Measurements from ENCODE around the gene ACADVL.
A peak's percentile ranks its signal among the peaks of the same experiment; 100 is the strongest.

ACADVL gene

DNA sequence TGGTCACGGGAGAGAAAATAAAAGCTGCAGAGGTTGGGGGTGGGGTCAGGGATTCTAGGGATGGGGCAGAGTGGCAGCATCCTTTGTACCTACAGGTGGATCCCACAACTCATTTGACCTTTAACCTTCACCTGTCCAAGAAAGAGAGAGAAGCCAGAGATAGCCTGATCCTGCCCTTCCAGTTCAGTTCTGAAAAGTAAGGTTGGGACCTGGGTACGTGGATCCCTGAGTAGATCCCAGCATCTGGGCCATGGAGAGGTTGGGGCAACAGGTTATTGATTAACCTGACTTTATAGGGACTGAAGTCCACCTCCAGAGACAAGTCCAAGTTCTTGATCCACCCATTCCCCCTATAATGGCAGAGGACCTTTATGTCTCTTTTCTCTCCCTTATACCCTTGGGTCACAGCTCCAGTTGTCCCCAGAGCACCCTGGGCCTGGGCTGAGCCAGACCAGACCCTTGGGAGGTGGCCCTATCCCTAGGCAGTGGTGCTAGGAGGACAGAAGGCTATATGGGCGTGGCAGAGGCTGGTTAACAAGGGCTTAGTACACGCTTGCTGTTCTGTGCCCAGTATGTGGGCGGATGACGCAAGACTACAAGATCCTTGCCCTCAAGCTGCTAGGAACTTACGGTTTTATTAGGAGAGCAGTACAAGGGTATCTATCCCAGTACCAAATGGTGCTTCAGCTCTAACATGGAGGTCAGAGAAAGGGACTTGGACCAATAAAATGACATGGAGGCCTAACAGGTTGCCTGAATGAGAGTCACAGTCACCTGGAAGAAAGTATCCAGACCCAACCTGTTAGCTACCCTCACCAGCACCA lies 39.2 kb downstream of the ACADVL start:
- Mint-ChIP-seq H3K27ac (no peak overlapping the region), H3K4me3 (no peak overlapping the region), H3K9me3 (no peaks in the 10 kb centered on the region), H3K27me3 (peaks cover 20% of the 10 kb centered on the region), H3K4me1 (ENCODE audit: low read depth) (peaks cover 42% of the 10 kb centered on the region), H3K36me3 (ENCODE audit: low read depth) (peaks cover 59% of the 10 kb centered on the region)
- no peak for DNase-seq

DNA sequence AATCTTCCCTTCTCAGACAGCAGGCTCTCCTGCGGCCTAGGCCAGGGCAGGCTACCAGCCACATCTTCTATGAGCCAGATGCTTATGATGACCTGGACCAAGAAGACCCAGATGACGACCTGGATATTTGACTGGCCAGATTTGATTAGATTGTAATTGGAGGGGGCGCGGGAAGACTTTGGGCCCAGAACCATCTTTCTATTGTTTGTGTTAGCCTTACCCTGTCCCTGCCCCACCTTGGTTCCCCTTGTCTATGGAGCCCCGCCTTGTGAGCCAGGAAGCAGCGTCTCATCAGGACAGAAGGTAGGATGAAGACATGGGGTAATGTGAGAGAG lies 39.8 kb downstream of the ACADVL start:
- peaks cover 26% of the 10 kb centered on the region for H3K27me3 Mint-ChIP-seq
- no peak overlapping the region for H3K4me3 Mint-ChIP-seq
- H3K9me3 Mint-ChIP-seq: no peaks in the 10 kb centered on the region
- DNase-seq: no peak
- peaks cover 39% of the 10 kb centered on the region for H3K4me1 Mint-ChIP-seq (ENCODE audit: low read depth)
- H3K27ac Mint-ChIP-seq: no peak overlapping the region
- H3K36me3 Mint-ChIP-seq (ENCODE audit: low read depth): peaks cover 54% of the 10 kb centered on the region

DNA sequence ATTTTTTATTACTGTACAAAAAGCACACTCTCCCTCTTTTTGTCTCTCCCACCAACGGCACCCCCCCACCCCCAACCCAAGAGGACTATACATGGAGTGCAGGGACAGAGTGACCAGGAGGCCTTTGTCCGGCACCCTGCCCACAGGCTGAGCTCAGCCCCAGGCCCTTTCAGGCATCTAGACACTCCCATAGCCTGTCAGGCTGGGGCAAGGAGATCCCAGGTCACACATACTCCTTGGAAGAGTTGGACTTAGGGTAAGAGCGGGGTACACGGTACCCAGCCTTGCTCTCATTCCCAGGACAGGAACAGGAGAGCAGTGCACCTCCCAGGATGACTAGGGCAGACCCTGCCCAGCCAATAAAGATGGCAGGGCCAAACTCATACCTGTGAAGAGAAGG lies 40.4 kb downstream of the ACADVL start:
- H3K36me3 Mint-ChIP-seq (ENCODE audit: low read depth): peaks cover 47% of the 10 kb centered on the region
- H3K27ac Mint-ChIP-seq: peak overlapping the region; percentile 14
- H3K4me3 Mint-ChIP-seq: peak overlapping the region; percentile 18
- H3K27me3 Mint-ChIP-seq: peaks cover 26% of the 10 kb centered on the region
- no peaks in the 10 kb centered on the region for H3K9me3 Mint-ChIP-seq
- peaks cover 36% of the 10 kb centered on the region for H3K4me1 Mint-ChIP-seq (ENCODE audit: low read depth)
- DNase-seq: no peak

DNA sequence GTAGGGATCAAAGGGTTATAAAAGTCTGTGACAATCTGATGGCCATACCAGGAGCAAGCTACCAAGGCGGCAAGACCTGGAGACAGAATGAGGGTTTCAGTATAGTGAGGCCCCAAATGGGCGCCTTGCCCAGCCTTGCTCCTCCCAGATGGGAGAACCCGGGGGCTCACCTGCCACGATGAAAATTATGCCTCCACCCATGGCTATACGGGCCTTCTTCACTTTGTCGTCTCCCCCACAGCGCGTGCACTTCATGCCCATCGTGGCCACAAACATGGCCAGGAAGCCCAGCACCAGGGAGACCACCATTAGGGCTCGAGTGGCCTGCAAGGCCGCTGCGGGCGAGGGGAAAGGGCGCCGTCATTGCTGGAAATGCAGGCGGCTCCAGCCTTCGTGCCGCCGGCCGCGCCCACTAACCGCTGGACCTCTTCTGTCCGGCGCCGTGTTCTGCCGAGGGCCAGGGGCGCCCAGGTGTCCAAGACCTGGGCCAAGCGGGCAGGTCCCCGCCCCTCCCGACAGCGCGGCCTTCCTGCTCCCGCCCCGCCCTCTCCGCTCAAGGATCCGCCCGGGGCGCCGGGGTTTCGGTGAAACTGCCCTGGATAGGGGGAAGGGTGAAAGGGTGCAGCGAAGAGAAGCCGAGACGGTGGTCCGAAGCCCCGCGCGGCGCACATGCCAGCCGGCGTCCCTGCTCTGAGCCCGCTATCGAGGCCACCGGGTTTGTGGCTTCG lies 41.1 kb downstream of the ACADVL start:
- Mint-ChIP-seq H3K4me3 (peak overlapping the region; percentile 51), H3K9me3 (no peaks in the 10 kb centered on the region), H3K27me3 (peaks cover 26% of the 10 kb centered on the region), H3K4me1 (ENCODE audit: low read depth) (peaks cover 36% of the 10 kb centered on the region), H3K36me3 (ENCODE audit: low read depth) (peaks cover 41% of the 10 kb centered on the region), H3K27ac (peak overlapping the region; percentile 52)
- peak; percentile 42 for DNase-seq

DNA sequence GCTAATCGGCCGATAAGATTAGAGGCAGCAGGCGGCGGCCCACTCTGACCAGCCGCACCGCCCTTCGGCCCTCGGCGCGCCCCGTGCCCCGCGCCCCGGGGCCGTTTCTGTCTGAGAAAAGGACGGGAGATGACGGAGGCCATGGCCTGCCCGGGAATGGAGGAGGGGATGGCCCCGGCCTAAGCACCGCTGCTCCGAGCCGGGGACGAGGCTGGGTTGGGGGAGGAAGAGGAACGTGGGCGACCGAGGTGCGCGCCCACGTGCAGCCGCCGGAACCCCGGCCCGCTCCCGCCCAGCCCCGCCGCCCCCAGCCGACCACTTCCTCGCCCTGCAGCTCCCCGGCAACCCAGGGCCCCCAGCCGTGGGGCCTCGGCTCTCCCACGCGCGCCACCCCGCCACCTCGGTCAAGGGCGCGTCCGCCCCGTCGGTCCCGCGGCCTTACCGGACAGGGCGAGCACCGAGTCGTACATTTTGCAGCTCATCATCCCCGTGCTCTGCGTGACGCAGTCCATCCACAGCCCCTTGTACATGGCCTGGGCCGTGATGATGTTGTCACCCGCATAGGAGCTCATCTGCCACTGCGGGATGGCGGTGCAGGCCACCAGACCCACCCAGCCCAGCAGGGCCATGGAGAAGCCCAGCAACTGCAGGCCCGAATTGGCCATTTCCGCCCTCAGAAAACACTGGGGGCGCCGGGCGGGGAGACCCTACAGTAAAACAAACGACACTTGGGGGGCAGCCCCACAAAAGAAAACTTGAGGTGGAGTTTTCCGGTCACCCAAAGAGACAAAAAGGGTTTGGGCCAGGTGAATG lies 41.8 kb downstream of the ACADVL start:
- peaks cover 33% of the 10 kb centered on the region for H3K36me3 Mint-ChIP-seq (ENCODE audit: low read depth)
- H3K9me3 Mint-ChIP-seq: no peaks in the 10 kb centered on the region
- H3K27ac Mint-ChIP-seq: peak overlapping the region; percentile 52
- H3K4me3 Mint-ChIP-seq: peak overlapping the region; percentile 56
- peak; percentile 67 for DNase-seq
- peaks cover 26% of the 10 kb centered on the region for H3K27me3 Mint-ChIP-seq
- peaks cover 36% of the 10 kb centered on the region for H3K4me1 Mint-ChIP-seq (ENCODE audit: low read depth)

DNA sequence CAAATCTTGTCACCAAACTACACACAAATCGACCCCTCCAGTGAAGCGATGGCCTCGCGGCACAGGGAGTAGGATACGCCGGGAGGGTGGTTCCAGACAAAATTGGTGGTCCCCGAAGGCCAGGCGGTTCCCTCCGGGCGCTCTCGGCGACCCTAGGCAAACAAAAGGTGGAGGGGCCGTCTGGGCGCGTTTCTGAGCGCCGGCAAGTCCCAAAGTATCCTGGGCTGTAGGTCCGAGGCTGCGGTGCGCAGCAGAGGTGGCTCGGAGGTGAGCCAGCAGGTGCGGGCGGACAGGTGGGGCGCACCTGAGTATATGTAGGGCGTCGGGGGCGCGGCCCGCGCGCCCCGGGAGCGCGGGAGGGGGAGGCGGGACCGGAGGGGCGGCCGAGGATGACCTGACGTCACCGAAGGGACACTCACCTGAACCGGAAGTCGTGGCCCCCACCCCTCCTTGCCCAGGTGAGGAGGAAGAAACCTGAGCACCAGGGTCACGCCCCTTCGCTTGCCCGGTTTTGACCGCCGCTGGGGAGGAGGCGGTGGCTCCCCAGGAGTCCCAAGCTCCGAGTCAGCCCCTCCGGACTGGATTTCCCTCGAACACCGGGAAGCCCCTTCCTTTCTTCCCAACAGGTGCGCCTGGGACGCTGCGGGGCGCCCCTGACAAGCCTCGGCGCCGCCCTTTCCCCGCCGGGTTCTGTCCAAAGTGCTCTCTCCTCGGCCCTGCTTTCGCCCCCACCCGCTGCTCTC lies 42.6 kb downstream of the ACADVL start, which contains the start of gene CLDN7:
TSS of gene CLDN7 (minus strand) at position 287 of the 743 bp plus-strand sequence. CDS start 435 bp downstream, outside the sequence.
- Mint-ChIP-seq H3K4me3 (peak within 1 kb of the TSS; percentile 59), H3K9me3 (no peaks in the 10 kb centered on the region), H3K27me3 (peaks cover 28% of the 10 kb centered on the region), H3K36me3 (ENCODE audit: low read depth) (peaks cover 25% of the 10 kb centered on the region), H3K27ac (peak within 1 kb of the TSS; percentile 50), H3K4me1 (ENCODE audit: low read depth) (peaks cover 36% of the 10 kb centered on the region)
- no peak for DNase-seq

DNA sequence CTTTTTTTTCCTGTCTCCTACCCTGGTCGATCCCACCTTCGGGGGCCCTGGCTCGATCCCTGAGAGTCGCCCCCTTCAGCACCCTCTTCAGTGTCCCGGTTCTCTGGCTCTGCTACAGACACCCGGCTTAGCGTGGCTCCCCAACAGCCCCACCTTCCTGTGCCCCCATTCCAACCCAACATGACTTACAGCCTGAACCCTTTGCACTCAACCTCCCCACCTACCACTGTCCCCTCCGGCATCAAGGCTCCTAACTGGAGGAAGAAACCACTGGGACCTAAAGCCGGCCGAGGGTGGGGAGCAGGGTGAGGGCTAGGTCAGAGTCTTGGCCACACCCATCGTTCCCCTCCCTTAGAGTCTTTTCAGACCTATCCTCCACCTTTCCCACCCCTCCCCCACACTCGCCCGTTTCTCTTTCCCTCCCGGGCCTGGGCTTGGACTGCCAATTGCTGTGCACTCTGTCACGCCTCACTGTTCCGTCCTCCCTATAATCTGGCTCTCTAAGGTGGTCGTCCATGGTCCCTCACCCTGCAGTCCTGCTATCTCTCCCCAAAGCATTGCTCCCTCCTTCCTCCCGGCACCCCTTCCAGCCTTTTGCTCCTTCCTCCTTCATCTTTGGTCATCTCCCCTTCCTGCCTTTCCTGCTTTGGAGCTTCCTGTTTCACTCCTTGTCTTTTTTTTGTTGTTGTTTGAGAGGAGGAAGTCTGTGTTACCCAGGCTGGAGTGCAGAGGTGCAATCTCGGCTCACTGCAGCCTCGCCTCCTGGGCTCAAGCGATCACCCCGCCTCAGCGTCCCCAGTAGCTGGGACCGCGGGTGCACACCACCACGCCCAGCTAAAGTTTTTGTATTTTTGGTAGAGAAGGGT lies 43.4 kb downstream of the ACADVL start:
- Mint-ChIP-seq H3K27ac (peak overlapping the region; percentile 30), H3K27me3 (peaks cover 28% of the 10 kb centered on the region), H3K9me3 (no peaks in the 10 kb centered on the region), H3K36me3 (ENCODE audit: low read depth) (peaks cover 19% of the 10 kb centered on the region), H3K4me3 (peak overlapping the region; percentile 59), H3K4me1 (ENCODE audit: low read depth) (peaks cover 36% of the 10 kb centered on the region)
- peak; percentile 52 for DNase-seq

DNA sequence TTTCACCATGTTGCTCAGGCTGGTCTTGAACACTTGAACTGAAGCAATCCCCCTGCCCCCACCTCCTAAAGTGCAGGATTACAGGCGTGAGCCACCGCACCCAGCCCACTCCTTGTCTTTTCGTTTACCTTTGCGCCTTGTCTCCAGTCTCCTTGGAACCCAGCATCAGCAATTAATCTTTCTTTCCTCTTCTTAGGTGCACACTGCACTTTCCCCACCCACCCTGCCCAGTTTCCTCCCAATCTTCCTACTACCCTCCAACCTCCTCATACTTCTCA lies 44.0 kb downstream of the ACADVL start:
- DNase-seq: no peak
- Mint-ChIP-seq H3K9me3 (no peaks in the 10 kb centered on the region), H3K36me3 (ENCODE audit: low read depth) (peaks cover 14% of the 10 kb centered on the region), H3K27ac (no peak overlapping the region), H3K4me3 (no peak overlapping the region), H3K27me3 (peaks cover 28% of the 10 kb centered on the region), H3K4me1 (ENCODE audit: low read depth) (peaks cover 36% of the 10 kb centered on the region)

DNA sequence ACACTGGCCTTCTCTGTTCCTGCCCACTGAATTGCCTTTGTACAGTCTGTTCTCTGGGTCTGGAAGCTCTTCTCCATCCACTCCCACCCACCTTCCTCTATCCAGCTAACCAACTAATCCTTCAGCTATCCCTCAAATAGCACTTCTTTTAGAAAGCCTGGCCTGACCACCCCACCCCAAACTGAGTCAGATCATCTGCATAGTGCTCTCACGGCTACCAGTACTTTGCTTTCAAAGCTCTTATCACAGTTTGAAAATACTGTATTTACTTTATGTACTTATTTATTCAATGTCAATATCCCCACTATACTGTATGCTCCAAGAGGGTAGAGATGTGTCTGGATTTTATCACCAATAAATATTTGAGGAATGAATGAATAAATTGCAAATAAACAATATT lies 47.0 kb downstream of the ACADVL start:
- H3K4me3 Mint-ChIP-seq: no peak overlapping the region
- peaks cover 26% of the 10 kb centered on the region for H3K27me3 Mint-ChIP-seq
- no peaks in the 10 kb centered on the region for H3K9me3 Mint-ChIP-seq
- H3K27ac Mint-ChIP-seq: no peak overlapping the region
- peaks cover 20% of the 10 kb centered on the region for H3K4me1 Mint-ChIP-seq (ENCODE audit: low read depth)
- no peak for DNase-seq
- no peaks in the 10 kb centered on the region for H3K36me3 Mint-ChIP-seq (ENCODE audit: low read depth)
